Measurements from ENCODE around the gene GBE1.

- TF ChIP-seq CTCF (IDR thresholded peaks at IDR 0.05; ENCODE audit: low read length) (no peak), EZH2 (optimal IDR thresholded peaks at IDR 0.05; ENCODE audit: low read depth, low read length) (no peak)
Observed at GRCh38 chr3:81764002-81764401, 2.6 kb upstream of the GBE1 start.

Measured in MM.1S (cell line).